IPS-15b (cell line): Measurements from ENCODE around the gene RAI1.

Experiments
- H3K27me3 ChIP-seq: one replicate; pipeline ENCODE4 v1.6.1; 2013; ENCODE audit warnings: low read length; ENCODE audit not compliant: control insufficient read depth, insufficient read depth
- H3K36me3 ChIP-seq: one replicate; pipeline ENCODE4 v1.6.1; 2013; ENCODE audit warnings: low read length; ENCODE audit not compliant: control insufficient read depth, insufficient read depth
- H3K4me1 ChIP-seq: one replicate; pipeline ENCODE4 v1.6.1; 2013; ENCODE audit warnings: mild to moderate bottlenecking, low read length; ENCODE audit not compliant: control insufficient read depth, insufficient read depth
- H3K4me3 ChIP-seq: one replicate; pipeline ENCODE4 v1.5.1; 2013; ENCODE audit warnings: low read depth, low read length
- H3K9ac ChIP-seq: one replicate; pipeline ENCODE4 v1.6.1; 2013; ENCODE audit warnings: low read depth, mild to moderate bottlenecking, low read length
- H3K9me3 ChIP-seq: one replicate; pipeline ENCODE4 v1.6.1; 2013; ENCODE audit warnings: mild to moderate bottlenecking, low read length; ENCODE audit not compliant: control insufficient read depth, insufficient read depth

RAI1 gene

DNA sequence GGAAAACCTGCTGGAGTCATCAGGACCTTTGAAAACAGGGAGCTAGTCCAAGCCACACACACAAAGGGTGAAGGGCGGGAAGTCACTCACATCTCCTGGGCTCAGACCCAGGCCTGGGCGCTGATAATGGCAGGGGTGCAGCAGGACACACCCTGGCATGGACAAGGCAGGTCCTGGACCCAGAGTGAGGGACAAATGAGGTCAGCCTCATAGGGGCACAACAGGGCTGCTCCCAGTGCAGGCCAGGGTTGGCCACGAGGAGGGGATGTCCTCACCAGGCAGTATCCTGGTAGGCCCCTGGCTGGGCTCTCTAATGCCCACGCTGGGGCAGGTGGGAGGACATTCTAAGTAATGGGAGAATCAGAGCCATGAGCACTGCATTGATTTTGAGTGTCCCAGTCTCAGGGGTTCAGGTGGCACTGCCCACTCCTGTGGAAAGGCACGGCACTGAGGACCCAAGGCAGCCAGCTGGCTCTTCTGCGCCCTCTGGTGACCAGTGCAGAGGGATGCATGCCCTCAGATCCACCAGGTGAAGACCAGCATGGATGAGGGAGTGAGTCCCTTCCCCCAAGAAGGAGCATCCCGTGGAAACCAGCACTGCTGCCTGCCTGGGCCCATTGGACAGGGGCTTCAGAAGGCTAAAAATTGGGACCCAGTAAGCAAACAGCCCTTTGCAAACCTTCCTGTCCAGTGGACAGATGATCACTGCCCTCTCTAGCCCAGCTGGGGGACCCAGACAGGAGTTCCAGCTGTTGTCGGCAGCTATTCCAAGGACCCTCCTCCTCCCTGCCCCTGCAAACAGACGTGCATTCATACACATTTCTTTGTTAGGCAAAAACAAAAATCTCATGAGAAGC is 178.9 kb downstream of the RAI1 start:
- Histone ChIP-seq H3K27me3 (no peaks in the 10 kb centered on the region), H3K4me1 (peaks cover 3% of the 10 kb centered on the region), H3K9me3 (no peaks in the 10 kb centered on the region), H3K4me3 (no peak overlapping the region), H3K36me3 (no peaks in the 10 kb centered on the region), H3K9ac (no peak overlapping the region)

DNA sequence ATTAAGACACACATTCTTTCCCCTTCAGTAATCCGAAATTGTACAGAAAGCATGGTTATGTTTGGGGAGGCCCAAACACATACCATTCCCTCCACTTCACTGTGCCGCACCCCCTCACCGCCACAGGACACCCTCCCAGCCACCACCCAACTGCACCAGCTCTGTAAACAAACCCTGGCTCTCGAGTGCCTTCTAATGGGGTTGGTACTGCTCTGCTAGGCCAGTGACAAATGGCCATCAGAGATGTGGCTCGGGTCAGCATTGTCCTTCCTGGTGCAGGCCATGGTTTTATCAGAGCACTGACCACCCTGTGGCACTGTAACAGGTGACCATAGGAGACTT is 179.5 kb downstream of the RAI1 start:
- H3K4me1 ChIP-seq, result peaks cover 3% of the 10 kb centered on the region
- H3K9me3 ChIP-seq, result no peaks in the 10 kb centered on the region
- H3K27me3 ChIP-seq, result no peaks in the 10 kb centered on the region
- H3K36me3 ChIP-seq, result no peaks in the 10 kb centered on the region
- no peak overlapping the region for H3K9ac ChIP-seq
- no peak overlapping the region for H3K4me3 ChIP-seq
